Right hindlimb (tissue), 1 donor: Measurements from ENCODE around the gene GPR161.

Experiments
- DNase-seq: peaks from one replicate; pipeline ENCODE4 v3.0.0-alpha.2; 2018

Gene GPR161

GRCh38 chr1:168146160-168146539 is 9.4 kb upstream of the GPR161 start:
- DNase-seq: no peak

GRCh38 chr1:168145184-168146159 is 8.7 kb upstream of the GPR161 start:
- peak; percentile 83 for DNase-seq

GRCh38 chr1:168141871-168142385 is 5.2 kb upstream of the GPR161 start:
- no peak for DNase-seq

- DNase-seq: no peak
Measured at GRCh38 chr1:168139070-168139469, 2.3 kb upstream of the GPR161 start.

- DNase-seq: no peak
Measured at GRCh38 chr1:168138134-168138533, 1.4 kb upstream of the GPR161 start.

GRCh38 chr1:168137515-168137821 is 738 bp upstream of the GPR161 start:
- no peak for DNase-seq

GRCh38 chr1:168135921-168136708 is 615 bp downstream of the GPR161 start:
- DNase-seq: peak; percentile 48

GRCh38 chr1:168135116-168135920 is 1.4 kb downstream of the GPR161 start:
- DNase-seq: no peak

GRCh38 chr1:168134642-168135041 is 2.1 kb downstream of the GPR161 start:
- no peak for DNase-seq

GRCh38 chr1:168134132-168134531 is 2.6 kb downstream of the GPR161 start:
- DNase-seq: no peak

- DNase-seq: no peak
Measured at GRCh38 chr1:168129933-168130332, 6.8 kb downstream of the GPR161 start.

- DNase-seq: no peak
Measured at GRCh38 chr1:168127503-168127902, 9.2 kb downstream of the GPR161 start.

- DNase-seq: no peak
Measured at GRCh38 chr1:168125051-168125450, 11.7 kb downstream of the GPR161 start.

GRCh38 chr1:168121401-168122011 is 15.2 kb downstream of the GPR161 start:
- DNase-seq: peak; percentile 81

GRCh38 chr1:168119750-168120149 is 17.0 kb downstream of the GPR161 start:
- DNase-seq: no peak

- DNase-seq: no peak
Measured at GRCh38 chr1:168116327-168116799, 20.4 kb downstream of the GPR161 start.

GRCh38 chr1:168114845-168115244 is 21.9 kb downstream of the GPR161 start:
- no peak for DNase-seq

GRCh38 chr1:168112673-168113305 is 23.9 kb downstream of the GPR161 start:
- DNase-seq: no peak

GRCh38 chr1:168110896-168111545 is 25.7 kb downstream of the GPR161 start:
- no peak for DNase-seq

GRCh38 chr1:168106274-168106673 is 30.5 kb downstream of the GPR161 start:
- DNase-seq: no peak

GRCh38 chr1:168105846-168106245 is 30.9 kb downstream of the GPR161 start:
- DNase-seq: no peak
